HG02571 (cell line): Measurements from ENCODE around the gene FKBP1B.
"Not testable (repeated sequence)": the region's sequence is repeated elsewhere in the genome, so short reads cannot be mapped to it uniquely, and the experiment has no call there.

Source experiments
- ATAC-seq: cut with Tn5 transposase; IDR thresholded peaks from one replicate; pipeline ENCODE4 v1.9.1; 2021; ENCODE audit warnings: mild to moderate bottlenecking, moderate library complexity; ENCODE audit not compliant: unreplicated experiment

The FKBP1B gene

DNA sequence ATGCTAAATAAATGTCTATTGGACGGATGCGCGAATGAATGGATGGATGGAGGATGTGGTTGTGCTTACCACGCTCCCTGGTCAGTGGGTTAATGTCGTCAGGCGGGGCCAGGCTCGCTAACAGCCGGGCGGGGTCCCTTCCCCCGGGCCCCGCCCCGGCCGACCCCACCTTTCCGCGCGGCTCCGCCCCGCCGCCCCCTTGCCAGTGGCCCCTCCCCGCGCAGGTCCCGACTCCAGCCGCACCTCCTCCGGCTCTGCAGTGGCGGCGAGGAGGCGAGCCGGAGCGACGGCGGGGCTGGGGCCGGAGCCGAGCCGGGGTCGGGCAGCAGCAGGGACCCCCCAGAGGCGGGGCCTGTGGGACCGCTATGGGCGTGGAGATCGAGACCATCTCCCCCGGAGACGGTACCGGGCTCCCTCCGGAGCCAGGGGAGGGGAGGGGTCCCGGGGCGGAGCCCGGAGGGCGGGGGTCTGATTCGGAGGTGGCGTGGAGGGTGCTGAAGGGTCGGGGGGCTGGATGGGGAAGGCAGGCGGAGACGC, at the start of gene FKBP1B:
FKBP1B (plus strand) TSS at position 257 of the 537 bp plus-strand sequence; CDS start at position 366, 109 bp downstream.
- ATAC-seq = no peak

DNA sequence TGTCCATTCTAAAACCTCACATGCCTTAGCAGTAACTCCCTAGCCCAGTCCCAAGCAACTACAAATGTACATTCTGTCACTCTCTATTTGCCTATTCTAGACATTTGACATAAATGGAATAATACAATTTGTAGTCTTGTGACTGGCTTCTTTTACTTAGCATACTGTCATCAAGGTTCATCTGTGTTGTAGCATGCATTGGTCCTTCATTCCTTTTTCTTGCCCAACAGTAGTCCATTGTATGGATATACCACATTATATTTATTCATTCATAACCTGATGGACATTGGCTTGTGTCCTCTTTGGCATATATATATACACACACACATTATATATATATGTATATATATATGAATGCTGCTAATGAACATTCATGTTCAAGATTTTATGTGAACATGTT, 41.8 kb upstream of the FKBP1B start:
- no peak for ATAC-seq

- ATAC-seq = no peak
Observed at GRCh38 chr2:24008672-24009366, 40.7 kb upstream of the FKBP1B start.

DNA sequence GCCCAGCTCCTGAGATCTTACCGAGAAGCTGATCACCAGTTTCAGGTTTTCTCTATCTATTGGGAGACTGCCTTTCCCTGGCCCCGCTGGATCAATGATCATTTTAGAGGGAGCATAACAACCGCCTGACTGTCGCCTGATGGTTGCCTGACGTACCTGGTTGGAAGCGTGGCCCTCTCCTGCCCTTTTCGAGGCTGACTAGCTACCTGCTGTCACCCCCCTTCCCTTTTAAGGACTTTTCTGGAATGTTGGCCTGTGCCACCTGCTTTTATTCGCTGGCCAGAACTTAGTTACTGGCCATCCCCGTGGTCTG, 40.2 kb upstream of the FKBP1B start:
- ATAC-seq = no peak

DNA sequence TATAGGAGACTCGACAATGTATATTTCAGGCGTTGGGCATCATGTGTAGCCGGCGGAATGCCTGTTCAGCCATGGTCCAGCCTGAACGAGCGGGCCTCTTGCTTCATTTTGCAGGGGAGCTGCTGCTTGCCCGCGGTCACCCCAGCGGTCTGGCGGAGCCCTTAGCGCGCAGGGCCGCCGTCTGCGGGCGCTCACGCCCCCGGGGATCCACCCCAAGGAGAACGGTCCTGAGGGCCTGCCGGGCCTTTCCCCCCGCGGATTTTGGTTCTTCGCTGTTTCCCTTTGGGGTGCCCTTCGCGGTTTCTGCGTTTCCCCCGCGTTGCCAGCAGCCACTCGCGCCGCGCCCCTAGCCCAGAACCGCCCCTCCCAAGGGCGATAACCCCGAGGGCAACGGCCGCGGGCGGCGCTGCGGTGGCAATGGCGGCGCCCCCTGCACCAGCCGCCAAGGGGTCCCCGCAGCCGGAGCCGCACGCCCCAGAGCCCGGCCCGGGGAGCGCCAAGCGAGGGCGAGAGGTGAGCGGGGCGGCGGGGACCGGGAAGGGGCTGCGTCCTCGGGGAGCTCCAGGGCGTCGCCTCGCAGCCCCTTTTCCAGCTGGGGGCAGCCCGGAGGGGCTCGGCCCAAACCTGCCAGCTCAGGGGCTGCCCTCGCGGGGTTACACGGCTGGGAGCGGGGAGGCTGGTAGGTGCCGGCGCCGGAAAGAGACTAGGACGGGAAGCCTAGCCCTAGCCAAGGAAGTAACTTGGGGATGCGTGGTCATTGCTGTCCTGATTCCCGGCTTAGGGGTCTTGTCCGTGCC, 39.7 kb upstream of the FKBP1B start, which contains the start of gene MFSD2B:
MFSD2B (plus strand) TSS at position 406 of the 797 bp plus-strand sequence; CDS start at position 418, 12 bp downstream.
- ATAC-seq = no peak

DNA sequence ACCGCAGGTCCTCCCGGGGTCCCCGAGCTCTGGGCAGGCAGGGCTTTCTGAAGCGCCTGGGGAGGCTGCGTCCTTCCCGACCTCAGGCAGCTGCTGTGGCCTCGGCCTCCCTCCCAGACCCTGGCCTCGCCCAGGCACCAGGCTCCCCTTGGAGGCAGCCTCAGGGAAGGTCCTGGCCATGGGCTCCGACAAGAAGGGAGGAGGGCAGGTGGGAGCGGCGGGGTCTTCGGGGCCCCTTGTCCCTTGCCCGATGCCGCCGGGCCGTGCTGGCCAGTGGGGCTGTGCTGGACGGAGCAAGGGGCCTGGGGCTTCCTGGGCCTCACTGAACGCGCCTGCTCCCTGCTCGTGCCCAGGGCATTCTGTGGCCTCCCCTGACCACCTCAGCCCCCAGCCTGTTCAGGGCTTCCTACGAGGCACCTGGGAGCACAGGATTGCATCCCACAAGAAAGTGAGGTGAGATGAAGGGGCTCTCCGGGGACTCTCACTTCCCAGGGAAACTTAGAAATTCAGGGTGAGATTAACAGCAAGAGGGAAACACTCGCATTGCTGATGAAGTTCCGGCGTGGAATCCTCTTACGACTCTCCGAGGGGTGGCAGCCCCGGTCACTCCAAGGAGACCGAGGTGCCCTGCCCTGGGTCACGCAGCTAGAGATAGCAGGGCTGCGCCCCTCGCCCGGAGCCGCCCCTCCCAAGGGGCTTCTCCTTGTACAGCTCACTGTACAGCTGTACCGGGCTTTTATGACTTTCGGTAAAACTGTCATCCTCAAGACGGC, 38.9 kb upstream of the FKBP1B start:
- no peak for ATAC-seq

DNA sequence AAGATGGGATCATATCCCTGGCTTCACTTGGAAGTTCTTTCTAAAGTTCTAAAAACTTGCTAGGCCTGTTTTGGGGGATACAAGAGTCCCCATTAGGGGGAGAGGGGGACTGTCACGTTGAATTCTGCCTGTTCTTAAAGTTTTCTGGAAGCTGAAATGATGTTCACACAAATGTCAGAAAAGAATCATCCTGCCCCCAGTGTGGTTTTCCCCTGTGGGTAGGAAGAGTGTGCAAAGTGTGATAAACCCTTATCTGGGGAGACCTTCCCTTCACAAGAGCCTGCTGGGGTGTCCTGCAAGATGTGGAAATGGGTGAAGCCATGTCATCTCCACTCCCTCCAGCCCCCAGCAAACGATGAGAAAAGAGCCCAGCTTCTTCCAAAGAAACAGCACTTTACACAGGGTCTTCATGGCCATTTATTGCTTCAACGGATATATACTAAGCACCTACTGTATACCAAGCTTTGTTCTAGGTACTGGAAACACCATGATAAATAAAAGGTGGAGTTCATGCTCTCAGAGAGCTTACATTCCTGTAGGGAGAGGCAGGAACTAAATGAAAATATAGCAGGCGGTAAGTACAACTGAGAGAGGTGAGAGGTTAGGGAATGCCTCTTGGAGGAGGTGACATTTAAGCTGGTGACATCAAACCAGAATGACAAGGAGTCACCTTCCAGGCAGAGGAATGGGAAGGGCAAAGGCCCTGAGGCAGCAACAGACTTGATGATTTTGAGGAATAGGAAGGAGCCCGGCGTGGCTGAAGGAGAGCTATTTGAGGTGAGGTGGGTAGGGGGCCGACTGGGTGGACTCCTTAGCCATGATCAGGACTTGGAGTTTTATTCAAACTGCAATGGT, 38.1 kb upstream of the FKBP1B start:
- no peak for ATAC-seq

DNA sequence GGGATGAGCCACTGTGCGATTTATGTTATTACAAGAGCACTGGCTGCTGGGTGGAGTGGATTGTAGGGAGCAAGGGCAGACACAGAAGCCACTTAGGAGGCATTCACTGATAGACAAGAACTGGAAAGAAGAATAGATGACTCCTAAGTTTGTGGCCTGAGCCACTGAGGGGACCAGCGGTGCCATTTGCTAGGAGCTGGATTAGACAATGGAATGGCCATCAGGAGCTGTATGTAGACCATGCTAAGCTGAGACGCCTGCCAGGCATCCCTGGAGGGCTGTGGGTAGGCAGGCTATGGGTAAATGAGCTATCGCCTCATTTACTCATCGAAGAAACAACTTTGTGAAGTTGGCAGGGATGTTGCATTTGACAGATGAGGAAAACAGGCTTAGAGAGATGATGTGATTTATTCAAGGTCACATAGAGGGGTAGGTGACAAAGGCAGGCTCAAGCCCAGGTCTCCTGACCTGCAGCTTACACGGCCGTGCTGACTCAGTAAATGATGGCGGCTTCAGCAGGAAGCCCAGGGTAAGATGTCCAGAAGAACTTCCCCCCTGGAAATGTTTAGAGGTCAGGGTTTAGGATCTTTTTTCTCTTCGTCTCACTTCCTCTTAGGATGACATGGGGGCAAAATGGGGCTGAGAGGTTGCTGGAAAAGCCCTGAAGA, 36.9 kb upstream of the FKBP1B start:
- ATAC-seq = no peak

DNA sequence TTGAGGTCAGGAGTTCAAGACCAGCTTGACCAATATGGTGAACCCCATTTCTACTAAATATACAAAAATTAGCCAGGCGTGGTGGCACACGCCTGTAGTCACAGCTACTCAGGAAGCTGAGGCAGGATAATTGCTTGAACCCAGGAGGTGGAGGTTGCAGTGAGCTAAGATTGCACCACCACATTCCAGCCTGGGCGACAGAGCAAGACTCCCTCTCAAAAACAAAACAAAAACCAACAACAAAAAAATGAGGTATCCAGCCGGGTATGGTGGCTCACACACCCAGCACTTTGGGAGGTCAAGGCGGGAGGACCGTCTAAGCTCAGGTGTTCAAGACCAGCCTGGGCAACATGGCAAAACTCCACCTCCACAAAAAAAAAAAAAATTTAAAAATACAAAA, 34.6 kb upstream of the FKBP1B start:
- not testable (repeated sequence) for ATAC-seq

- no peak for ATAC-seq
Observed at GRCh38 chr2:24015562-24016375, 33.8 kb upstream of the FKBP1B start.

DNA sequence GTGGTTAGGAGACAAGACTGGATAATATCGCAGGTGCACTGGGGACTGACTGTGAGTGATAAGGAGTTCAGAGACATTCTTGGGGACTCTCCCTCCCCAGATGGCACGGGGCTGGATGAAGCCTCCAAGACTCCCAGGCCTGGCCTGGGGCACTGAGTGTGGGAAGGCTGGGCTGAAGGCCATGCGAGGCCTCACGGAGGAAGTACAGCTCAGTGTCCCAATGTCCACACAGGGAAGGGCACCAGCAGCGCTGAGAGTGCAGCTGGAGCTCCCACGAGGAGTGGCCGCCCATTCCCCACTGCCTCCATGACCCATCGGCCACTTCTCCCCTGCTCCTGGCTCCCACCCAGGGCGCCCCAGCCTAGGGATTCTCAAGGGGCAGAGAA, 33.2 kb upstream of the FKBP1B start:
- ATAC-seq = no peak

DNA sequence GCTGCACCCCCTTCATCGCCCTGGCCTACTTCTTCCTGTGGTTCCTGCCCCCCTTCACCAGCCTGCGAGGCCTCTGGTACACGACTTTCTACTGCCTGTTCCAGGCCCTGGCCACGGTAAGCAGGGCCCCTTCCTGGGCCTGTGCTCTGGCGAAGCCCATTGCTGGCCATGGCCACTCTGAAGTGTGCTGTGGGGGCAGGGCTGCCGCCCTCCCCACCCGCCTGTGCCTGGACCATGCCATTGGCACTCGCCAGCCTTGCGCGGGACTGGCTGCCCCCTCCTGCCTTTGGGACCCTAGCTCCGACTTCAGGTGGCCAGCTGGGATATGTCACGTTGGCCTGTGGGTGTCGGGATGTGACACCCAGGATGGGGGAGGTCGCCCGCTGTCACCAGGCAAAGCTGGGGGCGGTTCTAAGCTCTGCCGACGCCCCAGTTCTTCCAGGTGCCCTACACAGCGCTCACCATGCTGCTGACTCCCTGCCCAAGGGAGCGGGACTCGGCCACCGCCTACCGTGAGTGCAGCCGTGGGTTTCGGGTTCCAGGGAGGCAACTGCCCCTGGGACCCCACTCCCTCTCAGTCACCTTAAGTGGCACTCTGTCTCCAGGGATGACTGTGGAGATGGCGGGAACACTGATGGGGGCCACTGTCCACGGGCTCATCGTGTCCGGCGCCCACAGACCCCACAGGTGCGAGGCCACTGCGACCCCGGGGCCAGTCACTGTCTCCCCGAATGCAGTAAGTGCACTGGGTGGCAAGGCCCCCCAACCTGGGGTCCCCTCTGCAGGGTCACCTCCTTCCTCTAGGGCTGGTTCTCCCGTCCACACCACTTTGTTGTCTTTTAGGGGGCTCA, 32.5 kb upstream of the FKBP1B start:
- ATAC-seq = no peak

DNA sequence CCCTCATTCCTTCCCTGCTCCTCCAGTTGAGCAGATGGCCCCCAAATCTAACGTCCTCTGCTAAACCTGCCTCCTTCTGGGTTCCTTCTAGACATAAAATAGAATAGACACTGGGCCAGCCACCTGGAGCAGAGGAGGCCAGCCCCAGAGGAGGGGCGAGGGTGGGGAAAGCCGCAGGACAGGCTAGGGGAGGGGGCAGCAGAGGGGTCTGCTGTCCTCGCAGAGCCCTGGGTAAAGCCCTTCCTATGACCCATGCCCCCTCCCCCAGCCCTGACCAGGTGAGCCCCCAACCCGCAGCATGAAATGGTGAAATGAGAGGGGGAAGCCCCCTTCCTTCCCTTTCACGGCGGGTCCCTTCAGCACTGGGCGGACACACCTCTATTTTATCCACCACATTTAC, 31.8 kb upstream of the FKBP1B start:
- no peak for ATAC-seq

- ATAC-seq = no peak
Observed at GRCh38 chr2:24018241-24018640, 31.3 kb upstream of the FKBP1B start.

DNA sequence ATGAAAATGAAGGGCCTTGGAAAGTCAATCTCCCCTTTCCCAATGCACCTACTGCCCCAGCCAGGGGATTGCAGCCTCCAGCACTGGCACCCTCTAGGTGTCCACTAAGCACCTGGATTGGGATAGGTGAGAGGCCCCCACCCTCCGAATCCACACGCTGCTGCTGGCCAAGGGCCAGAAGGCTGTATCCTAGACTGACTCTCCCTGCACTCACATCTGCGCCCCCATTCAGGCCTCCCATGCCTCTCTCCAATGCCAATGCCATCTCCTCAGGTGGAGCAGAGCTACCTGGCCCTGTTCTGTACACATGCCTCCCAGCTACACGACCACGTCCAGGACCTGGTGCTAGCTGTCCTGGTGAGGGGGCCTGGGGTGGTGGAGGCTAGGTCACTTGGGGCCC, 29.8 kb upstream of the FKBP1B start:
- ATAC-seq = no peak

GRCh38 chr2:24020244-24020643, 29.3 kb upstream of the FKBP1B start:
- no peak for ATAC-seq

- no peak for ATAC-seq
Observed at GRCh38 chr2:24021122-24021998, 28.2 kb upstream of the FKBP1B start.
